Measurements from ENCODE around the gene PSMA2.

GRCh38 chr7:42945821-42946626, 14.1 kb upstream of the PSMA2 start:
- TF ChIP-seq CTCF (IDR thresholded peaks at IDR 0.05) (no peak), FOXM1 (IDR thresholded peaks at IDR 0.05; ENCODE audit: low read depth) (no peak), EP300 (IDR thresholded peaks at IDR 0.05; ENCODE audit: borderline replicate concordance in 1 of 2, low read depth in 1 of 2, low read length in 1 of 2) (no peak), CHD2 (IDR thresholded peaks at IDR 0.05; ENCODE audit: low read length, partially characterized antibody) (no peak), REST (IDR thresholded peaks at IDR 0.05; ENCODE audit: low read depth, low read length) (no peak), POLR2AphosphoS5 (IDR thresholded peaks at IDR 0.05; ENCODE audit: low read depth, low read length) (no peak), GATA2 (CRISPR knock-in tag; IDR thresholded peaks at IDR 0.05) (no peak), MXI1 (IDR thresholded peaks at IDR 0.05; ENCODE audit: low read depth, low read length) (no peak), YY1 (IDR thresholded peaks at IDR 0.05; ENCODE audit: low read depth) (no peak), MAX (IDR thresholded peaks at IDR 0.05; ENCODE audit: low read depth) (no peak), NFIC (IDR thresholded peaks at IDR 0.05; ENCODE audit: borderline replicate concordance) (no peak), RCOR1 (IDR thresholded peaks at IDR 0.05; ENCODE audit: low read length) (no peak), RXRA (IDR thresholded peaks at IDR 0.05; ENCODE audit: borderline replicate concordance, low read depth) (no peak)

Measured in SK-N-SH (cell line).